Gastrocnemius medialis (tissue), 4 donors: Measurements from ENCODE around the gene C5orf47.

Source experiments
- CTCF ChIP-seq, 5 experiments: fragments of 450-650 bp in 3 of 5; fragments of 200-600 bp in 2 of 5; sonication (generic) in 2 of 5; IDR thresholded peaks in 4 of 5; conservative IDR thresholded peaks in 1 of 5; 1 replicate in 4 of 5; 2 replicates in 1 of 5; pipeline ENCODE4 v1.5.1; 2016 to 2019; ENCODE audit warnings: antibody characterized with exemption in 5 of 5, mild to moderate bottlenecking in 3 of 5, moderate library complexity in 3 of 5
- POLR2A ChIP-seq, 2 donors: fragments of 450-650 bp; IDR thresholded peaks; one replicate each; pipeline ENCODE4 v1.6.1; 2017; ENCODE audit warnings: antibody characterized with exemption in 2 of 2, mild to moderate bottlenecking in 2 of 2, moderate library complexity in 2 of 2

DNA sequence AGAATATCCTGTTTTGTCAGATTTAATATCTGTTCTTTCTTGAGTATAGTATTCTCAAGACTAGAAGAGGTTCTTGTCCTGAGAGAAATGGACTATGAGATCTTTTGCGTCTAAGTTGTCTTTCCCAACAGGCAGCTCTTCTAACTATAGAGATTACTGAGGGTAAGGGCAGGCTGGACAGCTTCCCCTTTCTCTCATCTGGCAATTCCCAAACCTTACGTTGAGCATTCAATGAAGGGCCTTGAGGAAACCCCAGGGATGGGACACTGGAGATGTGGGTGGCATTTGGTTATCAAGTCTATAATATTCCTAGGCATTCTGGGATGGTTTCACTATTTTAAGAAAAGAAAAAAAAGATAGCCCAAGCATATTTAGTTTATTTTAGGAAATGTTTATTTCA lies 28.0 kb upstream of the C5orf47 start:
- TF ChIP-seq CTCF (IDR thresholded peaks at IDR 0.05 in 4 of 5, conservative IDR thresholded peaks at IDR 0.05 in 1 of 5), result no peak
- TF ChIP-seq POLR2A (IDR thresholded peaks at IDR 0.05), result no peak
